Gastroesophageal sphincter (tissue), 3 donors: ENCODE data around the gene EGF.

Experiments
- EP300 ChIP-seq: sonication (generic); formaldehyde crosslinking; IDR thresholded peaks from one replicate; pipeline ENCODE4 v1.6.1; 2017; ENCODE audit warnings: antibody characterized with exemption, mild to moderate bottlenecking
- POLR2A ChIP-seq, 2 donors: fragments of 450-650 bp; IDR thresholded peaks; one replicate each; pipeline ENCODE4 v1.6.1; 2017; ENCODE audit warnings: antibody characterized with exemption in 2 of 2, mild to moderate bottlenecking in 2 of 2, moderate library complexity in 1 of 2
- TF ChIP-seq, protein P1 (sequence below), 4 experiments: fragments of 200-600 bp in 2 of 4; fragments of 450-650 bp in 2 of 4; sonication (generic) in 1 of 4; IDR thresholded peaks; one replicate each; pipeline ENCODE4 v1.5.1; 2017 to 2019; ENCODE audit warnings: antibody characterized with exemption in 4 of 4, mild to moderate bottlenecking in 2 of 4, moderate library complexity in 2 of 4

DNA sequence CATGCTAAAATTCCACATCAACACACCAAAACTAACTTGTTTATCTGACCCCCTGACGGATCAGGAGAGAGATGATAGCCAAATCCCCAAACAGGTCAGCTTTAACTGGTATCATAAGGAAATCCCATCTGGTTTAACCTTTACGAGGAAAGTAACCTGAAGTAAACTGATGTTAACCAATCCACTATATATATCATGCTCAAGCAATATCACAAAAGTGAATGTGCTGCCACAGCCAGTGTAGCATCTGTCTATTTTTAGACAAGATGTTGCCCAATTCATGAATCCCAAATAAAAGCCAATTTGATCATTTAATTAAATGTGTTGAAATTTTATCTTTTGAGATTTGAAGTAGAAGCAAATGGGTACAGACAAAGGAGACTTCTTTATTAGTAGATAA, 44.5 kb downstream of the EGF start:
- TF ChIP-seq POLR2A (IDR thresholded peaks at IDR 0.05): no peak
- TF ChIP-seq, protein P1, sequence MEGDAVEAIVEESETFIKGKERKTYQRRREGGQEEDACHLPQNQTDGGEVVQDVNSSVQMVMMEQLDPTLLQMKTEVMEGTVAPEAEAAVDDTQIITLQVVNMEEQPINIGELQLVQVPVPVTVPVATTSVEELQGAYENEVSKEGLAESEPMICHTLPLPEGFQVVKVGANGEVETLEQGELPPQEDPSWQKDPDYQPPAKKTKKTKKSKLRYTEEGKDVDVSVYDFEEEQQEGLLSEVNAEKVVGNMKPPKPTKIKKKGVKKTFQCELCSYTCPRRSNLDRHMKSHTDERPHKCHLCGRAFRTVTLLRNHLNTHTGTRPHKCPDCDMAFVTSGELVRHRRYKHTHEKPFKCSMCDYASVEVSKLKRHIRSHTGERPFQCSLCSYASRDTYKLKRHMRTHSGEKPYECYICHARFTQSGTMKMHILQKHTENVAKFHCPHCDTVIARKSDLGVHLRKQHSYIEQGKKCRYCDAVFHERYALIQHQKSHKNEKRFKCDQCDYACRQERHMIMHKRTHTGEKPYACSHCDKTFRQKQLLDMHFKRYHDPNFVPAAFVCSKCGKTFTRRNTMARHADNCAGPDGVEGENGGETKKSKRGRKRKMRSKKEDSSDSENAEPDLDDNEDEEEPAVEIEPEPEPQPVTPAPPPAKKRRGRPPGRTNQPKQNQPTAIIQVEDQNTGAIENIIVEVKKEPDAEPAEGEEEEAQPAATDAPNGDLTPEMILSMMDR (IDR thresholded peaks at IDR 0.05): no peak
- TF ChIP-seq EP300: no peak
